HepG2 (cell line): ENCODE data around the gene DCTN2.

ENCODE experiments used
- CTCF ChIP-seq: sonication (generic); formaldehyde crosslinking; IDR thresholded peaks from 2 replicates; pipeline ENCODE4 v1.5.0; 2020; ENCODE audit warnings: mild to moderate bottlenecking, missing genetic modification reagents, moderate library complexity
- GATAD2A ChIP-seq: IDR thresholded peaks from 2 replicates; pipeline ENCODE4 v1.6.1; 2016
- MBNL3 ChIP-seq: fragments of 250-450 bp; sonication (Bioruptor Pico); conservative IDR thresholded peaks from 2 replicates; pipeline ENCODE4 v1.8.0; 2022; ENCODE audit warnings: mild to moderate bottlenecking, inconsistent platforms
- RXRA ChIP-seq: sonication (generic); formaldehyde crosslinking; IDR thresholded peaks from 2 replicates; pipeline ENCODE4 v1.5.1; 2020; ENCODE audit warnings: missing genetic modification reagents
- THAP11 ChIP-seq: IDR thresholded peaks from 2 replicates; pipeline ENCODE4 v1.6.1; 2016; ENCODE audit warnings: missing biosample characterization, missing genetic modification reagents
- ZBTB1 ChIP-seq: sonication (generic); formaldehyde crosslinking; IDR thresholded peaks from 2 replicates; pipeline ENCODE4 v1.4.0; 2020; ENCODE audit warnings: missing genetic modification reagents, borderline replicate concordance
- ZBTB20 ChIP-seq: sonication (generic); formaldehyde crosslinking; IDR thresholded peaks from 2 replicates; pipeline ENCODE4 v1.8.1; 2023; ENCODE audit warnings: missing genetic modification reagents, low read depth, mild to moderate bottlenecking, borderline replicate concordance
- ZNF260 ChIP-seq: sonication (generic); formaldehyde crosslinking; IDR thresholded peaks from 2 replicates; pipeline ENCODE4 v1.4.0; 2020; ENCODE audit warnings: missing genetic modification reagents, low read depth, mild to moderate bottlenecking, borderline replicate concordance

- no peak for TF ChIP-seq RXRA (CRISPR knock-in tag)
- no peak for TF ChIP-seq ZBTB20
- TF ChIP-seq ZNF260 (CRISPR knock-in tag) = no peak
- no peak for TF ChIP-seq GATAD2A (CRISPR knock-in tag)
- TF ChIP-seq THAP11 (CRISPR knock-in tag) = no peak
- TF ChIP-seq CTCF (CRISPR knock-in tag) = no peak
- TF ChIP-seq MBNL3 = no peak
- no peak for TF ChIP-seq ZBTB1 (CRISPR knock-in tag)
Measured at GRCh38 chr12:57498132-57498502, 48.9 kb downstream of the DCTN2 start.
